ENCODE data around the gene SPATA31A7.
"Not testable (repeated sequence)": the region's sequence is repeated elsewhere in the genome, so short reads cannot be mapped to it uniquely, and the experiment has no call there.

Gene SPATA31A7

GRCh38 chr9:61189736-61190135 is at the start of gene SPATA31A7:
Gene SPATA31A7, plus strand, starts transcription at chr9:61190036. Its CDS starts 29 bp downstream, at chr9:61190065.
- in situ Hi-C loops (cut with HindIII; ENCODE audit: low sequenced_read_pairs) = not testable (repeated sequence)

- in situ Hi-C loops (cut with HindIII; ENCODE audit: low sequenced_read_pairs) = not testable (repeated sequence)
Measured at GRCh38 chr9:61226438-61226837, 36.6 kb downstream of the SPATA31A7 start.

Data from endothelial cell of hepatic sinusoid (primary cell).